Stimulated activated CD4-positive, alpha-beta T cell treated with anti-CD3 and anti-CD28 coated beads, TNF-alpha, amount 100 ng/mL, for 4 hours (primary cell): ENCODE results near the gene DGKE.

Source experiments
- DNase-seq, 3 experiments: peaks; one replicate each; pipeline ENCODE4 v3.0.0-alpha.2; 2020; ENCODE audit warnings: low read depth in 3 of 3

The DGKE gene

DNA sequence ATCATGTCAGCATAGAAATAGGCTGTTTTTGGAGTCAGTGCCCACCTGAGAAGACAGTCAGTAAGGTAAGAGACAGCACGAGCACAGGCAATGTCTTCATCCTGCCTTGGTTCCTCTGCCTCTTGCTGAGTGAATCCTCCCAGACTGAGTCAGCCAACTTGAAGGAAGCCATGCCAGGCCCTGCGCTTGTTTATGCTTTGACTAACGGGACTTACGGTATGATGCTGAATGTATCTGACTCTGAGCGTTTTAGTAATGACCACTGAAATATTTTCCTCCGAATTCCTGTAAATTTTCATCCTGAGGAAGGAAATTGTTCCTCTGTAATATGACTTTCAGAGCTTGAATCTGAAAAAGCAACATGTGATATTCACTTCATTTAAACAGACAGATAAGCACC lies 18.2 kb upstream of the DGKE start:
- DNase-seq: no peak

DNA sequence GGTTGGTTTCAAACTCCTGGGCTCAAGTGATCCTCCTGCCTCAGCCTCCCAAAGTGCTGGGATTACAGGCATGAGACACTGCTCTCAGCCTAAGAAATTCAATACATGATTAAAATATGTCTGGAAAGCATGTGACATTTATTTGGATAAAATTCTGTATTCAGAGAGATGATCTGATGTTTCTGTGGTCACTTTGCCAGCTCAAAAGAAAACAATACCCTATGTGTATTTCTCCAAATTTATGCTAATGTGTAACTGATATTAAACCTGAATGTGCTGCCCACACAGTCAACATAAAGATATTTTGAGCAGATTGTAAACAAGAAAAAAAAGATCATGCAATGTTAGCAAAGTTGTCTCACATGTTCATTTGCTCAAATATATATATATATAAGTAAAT lies 16.9 kb upstream of the DGKE start:
- DNase-seq: no peak

DNA sequence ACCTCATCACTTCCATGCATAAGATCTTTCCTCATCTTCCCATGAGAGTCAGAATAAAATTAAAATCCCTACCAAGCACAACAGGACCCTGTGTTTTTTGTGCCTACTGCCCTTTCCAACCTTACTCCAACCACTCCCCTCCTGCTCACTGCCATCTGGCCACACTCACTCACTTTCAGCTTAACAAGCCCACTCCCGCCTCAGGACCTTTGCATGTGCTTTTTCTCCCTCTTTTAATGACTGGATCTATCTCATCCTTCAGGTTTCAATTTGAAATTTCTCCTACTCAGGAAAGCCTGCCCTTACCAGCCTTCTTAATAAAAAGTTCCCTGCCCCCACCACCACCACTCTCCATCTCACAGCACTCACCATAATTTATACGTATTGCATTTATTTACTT lies 14.9 kb upstream of the DGKE start:
- DNase-seq: no peak

DNA sequence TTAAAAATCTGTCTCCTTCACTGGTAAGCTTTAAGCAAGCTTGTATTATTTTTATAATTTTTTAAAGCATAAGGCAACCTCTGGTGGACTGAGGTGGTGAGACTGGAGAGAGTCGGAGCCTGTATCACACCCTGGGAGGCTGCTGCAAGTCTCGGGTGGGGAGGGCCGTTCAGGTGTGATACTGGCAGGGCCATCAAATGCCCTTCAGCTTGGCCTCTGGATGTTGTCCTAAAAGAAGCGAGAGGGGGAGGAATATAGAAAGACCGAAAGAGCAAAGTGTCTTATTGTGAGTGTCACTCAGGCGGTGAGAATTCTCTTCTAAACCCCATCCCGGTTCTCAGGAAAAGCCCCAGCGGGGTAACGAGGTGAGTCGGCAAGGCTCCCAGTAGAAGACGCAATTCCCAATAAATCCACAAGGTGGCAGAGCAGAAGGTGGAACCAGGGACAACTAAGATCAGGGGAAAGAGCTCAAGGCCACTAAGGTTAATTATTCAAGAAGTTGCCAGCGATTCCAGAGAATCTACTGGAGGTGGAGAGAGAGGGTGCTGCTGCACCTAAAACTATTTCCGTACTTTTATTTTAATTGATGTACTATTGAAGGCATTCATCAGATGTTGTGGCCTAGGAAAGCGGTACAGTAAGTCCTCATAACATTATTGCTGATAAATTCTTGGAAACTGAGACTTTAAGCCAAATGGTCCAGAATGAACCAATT lies 14.4 kb upstream of the DGKE start:
- DNase-seq: peak; percentile 31 to 63 (median 51)

DNA sequence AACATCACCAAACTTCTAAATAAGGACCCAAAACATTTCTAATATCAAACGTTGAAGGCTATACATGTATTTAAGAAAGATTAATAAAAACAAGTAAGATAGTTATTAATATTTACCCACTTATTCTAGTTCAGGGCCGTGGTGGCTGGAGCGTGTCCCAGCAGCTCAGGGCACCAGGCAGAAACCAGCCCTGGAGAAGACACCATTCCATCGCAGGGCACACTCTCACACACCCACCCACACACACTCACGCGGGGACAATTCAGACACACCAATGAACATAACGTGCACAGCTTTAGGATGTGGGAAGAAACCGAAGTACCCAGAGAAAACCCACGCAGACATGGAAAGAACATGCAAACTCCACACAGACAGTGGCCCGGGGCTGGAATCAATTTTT lies 13.7 kb upstream of the DGKE start:
- no peak for DNase-seq

DNA sequence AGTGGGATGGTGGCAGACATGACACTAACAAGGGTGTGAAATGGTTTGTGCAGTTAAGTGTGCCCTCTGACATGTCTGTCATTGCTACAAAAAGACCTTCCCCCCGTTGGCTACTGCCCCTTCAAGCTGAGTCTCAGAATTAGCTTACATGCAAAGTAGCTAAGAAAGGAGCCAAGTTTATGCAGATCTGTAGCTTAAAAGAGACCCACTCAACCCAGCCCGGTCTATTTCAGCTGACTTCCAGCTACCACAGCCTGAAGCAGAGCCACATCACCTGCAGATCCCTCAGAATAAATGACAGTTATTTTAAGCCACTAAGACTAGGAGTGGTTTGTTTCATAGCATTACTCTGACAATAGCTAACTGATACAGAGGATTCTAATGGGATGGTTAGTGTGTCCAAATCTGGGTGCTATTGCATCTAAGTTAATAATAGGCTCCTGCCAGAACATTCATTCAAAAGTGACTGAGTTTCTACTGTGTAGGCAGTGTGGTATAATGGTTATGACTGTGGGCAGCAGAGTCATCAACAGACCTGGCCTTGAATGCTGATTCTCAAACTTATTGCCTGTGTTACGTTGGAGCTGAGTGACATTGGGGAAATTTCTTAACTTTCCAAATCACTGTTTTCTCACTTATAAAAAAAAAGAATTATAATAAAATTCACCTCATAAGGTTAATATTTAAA lies 12.0 kb upstream of the DGKE start:
- no peak for DNase-seq

DNA sequence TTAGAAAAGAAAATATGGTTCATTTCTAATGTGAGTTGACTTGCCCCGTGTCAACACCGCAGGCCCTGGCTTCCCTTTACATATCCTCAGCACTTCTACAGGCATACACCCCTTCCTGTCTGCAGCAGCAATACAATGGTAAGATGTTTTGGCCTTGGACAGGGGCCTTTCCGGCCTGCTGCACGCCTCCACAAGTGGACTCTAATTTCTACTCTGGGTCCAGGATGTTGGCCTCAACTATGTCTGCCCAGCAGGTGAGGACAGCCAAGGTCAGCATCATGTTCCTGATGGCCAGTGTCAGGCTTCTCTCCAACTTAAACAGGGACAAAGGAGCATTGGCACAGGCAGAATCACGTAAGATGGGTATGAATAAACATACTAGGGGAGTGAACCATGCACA lies 11.2 kb upstream of the DGKE start:
- no peak for DNase-seq

DNA sequence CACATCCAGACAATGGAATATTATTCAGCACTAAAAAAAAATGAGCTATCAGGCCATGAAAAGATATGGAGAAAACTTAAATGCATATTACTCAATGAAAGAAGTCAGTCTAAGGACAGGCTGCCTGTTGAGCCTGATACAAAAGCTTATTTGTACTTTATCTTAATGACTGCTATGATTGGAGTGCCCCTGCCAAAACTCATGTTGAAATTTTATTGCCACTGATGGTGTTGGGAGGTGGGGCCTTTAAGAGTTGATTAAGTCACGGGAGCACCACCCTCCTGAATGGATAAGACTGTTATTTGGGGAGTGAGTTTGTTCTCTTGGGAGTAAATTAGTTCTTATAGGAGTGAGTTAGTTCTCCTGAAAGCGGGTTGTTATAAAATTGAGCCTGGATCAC lies 10.1 kb upstream of the DGKE start:
- no peak for DNase-seq

DNA sequence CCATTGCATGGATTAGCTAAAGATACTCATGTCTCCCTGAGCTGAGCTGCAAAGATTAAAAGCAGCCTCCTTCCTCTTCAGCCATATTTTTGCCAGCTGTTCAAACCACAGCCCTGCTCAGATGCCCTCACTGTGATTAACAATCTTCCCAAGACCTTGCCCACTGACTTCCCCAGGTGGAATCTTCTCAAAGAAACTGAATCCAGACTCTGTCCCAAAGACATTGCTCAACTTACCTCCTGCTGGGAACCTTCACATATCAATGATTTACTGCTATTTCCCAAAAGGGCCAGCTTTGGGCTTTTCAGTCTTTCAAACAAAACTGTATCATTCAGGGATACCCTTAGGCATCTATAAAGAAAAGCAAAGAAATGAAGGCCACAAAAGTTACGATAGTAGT lies 9.4 kb upstream of the DGKE start:
- DNase-seq: no peak

DNA sequence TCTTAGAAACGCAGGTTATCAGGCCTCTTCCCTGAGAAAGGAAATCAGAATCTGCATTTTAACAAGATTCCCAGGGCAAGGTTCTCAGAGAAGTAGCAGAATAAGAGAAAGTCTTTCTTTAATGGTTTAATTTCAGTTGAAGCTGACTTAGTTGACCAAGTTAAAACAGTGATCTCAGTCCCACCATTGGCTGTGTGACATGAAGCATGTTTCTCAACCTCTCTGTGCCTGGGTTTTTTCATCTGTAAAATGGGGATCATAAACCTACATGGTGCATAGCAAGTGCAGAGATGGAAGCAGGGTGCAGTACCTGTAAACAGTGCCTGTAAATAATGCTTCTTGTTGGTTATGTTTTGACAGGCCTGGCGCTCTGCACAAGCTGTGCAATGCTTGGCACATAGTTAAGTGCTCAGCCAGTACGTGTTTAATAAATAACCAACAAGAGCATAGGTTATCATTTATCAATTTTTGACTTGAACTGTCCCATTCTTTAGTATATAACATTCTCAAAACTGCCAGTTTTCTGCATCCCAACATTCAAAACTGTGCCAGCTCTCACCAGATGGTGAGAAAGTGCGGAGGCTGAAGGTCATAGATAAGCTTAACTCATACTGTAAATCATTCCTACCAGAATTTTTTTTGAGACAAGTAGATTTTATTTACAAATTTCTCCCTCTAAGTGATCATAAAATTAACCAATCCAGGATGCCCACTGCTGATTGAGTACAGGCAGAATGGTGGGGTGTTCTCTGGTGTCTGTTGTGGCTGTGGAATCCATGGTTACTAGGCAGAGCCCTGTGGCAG lies 7.1 kb upstream of the DGKE start:
- DNase-seq: no peak

DNA sequence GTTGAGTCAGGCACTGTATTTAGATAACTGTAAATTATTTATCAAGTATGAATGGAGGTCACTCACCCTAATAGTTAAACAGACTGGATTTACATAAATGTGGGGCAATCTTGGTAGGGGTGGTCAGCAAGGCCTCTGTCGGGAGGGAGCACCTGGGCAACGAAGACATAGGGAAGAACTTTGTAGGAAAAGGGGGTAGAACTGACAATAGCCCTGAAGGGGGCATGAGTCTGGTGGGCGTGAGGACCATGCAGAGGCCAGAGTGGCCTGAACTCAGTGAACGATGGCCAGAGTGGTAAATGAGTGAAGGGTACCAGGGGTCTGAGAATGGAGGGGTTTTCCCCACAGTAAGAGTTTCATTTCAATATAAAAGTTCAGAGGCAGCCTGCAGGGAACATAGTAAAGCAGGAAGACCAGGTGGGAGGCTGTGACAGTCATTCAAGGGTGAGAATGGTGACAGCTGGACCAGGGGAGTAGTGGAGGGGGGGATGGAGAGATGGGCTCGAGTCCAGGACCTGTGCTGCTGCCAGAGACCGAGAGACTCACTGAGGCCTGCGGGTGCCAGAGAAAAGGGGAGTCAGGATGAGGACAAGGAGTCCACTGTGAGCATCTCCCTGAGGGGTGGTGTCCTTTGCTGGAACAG lies 3.1 kb upstream of the DGKE start:
- no peak for DNase-seq

DNA sequence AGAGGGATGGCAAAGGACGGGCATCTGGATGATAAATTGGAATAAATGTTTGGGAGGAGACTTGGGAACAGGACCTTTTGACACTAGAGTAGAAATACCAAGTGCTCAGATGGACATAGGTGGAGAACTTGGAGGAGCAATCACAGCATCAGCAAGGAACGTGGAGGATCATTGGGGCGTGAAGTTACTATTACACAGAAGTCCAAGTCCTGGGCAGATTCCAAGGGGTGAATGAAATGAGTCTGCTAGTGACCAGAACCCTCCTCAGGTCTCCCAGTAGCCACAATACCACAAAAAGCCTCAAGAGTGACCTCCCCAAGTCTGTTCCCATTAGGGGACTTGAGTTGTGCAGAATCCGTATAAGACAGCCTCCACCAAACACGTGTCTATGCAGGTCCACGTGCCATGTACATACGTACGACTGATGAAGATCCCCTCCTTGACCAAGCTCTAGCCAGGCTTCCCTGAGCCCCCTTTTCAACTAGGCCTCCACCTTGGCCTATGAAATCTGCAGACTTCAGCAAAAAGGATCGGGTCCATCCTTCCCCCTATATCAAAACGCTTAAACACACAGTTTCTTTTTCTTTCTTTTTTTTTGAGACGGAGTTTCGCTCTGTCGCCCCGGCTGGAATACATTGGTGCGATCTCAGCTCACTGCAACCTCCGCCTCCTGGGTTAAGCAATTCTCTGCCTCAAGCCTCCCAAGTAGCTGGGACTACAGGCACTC lies 2.4 kb upstream of the DGKE start:
- no peak for DNase-seq

DNA sequence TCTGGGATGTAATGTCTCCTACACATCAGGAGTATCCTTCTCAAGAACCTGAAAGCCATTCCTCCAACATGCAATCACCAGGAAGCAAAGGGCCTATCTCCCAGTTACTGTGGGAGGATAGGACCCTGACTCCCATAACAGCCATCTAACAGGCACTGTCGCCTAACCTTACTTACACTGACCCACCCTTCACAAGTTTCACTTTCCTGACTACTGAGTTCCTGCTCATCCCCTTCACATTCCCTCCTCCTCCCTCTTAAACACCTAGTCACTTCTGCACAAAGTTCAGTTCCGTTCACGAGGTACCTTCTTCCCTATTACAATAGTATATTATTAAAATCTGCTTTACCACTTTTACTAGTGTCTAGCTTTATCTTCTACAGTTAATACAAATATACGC lies 1.5 kb upstream of the DGKE start:
- DNase-seq: no peak

DNA sequence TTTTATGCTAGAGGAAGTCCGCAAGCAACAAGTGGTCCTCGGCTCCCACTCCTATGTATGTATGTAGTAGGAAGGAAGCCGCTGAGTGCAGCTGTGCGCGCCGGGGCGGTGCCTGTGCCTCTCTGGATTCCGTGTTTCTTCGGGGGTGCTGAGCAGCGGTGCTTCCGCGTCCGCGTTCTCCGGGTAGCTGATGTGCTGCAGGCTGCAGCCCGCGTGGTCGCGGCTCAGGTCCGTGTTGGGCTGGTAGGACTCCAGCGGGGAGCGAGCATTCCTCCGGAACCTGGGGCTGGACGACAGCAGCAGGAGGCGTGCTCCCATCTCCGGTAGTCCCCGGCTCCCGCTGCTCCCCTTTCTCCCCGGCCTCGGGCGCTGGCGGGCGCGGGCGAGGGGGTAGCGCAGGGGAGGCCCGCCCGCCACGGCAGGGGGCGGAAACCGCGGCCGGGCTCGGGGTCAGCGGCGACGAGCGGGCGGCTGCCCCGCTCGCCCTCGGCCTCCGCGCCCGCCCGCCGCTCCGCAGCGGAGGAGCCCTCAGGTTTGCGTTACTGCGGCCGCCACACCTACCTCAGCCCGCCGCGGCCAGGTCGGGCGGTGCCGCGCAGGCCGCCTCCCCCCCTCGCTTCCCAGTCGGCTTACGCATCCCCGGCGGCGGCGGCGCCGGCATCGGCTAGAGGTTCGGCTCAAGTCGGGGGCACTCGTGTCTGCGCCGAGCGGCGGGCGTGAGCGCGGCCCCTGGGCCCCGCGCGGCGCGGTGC lies 718 bp upstream of the DGKE start:
- DNase-seq: peak; percentile 35 to 47 (median 40)

DNA sequence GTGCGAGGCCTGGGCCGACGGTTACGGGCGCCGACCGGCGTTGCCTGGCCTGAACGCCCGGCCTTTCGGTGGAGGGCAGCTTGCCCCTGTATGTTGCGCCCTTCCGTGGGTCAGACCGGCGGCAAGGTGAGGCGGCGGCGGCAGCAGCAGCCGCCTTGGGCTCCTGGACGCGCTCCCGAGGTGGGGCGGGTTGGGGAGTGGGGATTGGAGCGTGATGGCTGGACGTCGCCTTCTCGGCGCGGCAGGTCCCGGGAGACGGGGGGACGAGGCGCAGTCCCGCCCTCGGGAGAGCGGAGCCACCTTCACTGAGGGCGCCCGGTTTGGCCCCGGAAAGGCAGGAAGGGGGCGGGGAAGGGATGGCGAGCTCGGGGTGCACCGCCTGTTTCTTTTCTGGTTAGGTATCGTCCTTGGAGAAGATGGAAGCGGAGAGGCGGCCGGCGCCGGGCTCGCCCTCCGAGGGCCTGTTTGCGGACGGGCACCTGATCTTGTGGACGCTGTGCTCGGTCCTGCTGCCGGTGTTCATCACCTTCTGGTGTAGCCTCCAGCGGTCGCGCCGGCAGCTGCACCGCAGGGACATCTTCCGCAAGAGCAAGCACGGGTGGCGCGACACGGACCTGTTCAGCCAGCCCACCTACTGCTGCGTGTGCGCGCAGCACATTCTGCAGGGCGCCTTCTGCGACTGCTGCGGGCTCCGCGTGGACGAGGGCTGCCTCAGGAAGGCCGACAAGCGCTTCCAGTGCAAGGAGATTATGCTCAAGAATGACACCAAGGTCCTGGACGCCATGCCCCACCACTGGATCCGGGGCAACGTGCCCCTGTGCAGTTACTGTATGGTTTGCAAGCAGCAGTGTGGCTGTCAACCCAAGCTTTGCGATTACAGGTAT lies 671 bp downstream of the DGKE start:
- peak; percentile 43 to 54 (median 50) for DNase-seq

DNA sequence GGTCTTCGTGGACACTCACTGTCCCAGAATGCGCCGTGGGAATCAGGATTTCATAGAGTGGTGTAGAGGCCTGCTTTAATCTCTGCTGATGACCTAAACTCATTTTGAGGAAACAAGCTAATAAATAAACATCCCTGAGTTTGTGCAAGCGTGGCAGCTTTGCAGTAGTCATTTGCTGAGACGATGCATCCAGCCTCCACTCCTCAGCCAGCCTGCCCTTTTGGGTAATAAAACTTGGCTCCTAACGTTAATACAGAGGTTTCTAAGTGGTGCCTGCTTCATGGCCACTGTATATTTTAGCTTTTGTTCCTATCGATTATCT lies 1.3 kb downstream of the DGKE start:
- DNase-seq: no peak

DNA sequence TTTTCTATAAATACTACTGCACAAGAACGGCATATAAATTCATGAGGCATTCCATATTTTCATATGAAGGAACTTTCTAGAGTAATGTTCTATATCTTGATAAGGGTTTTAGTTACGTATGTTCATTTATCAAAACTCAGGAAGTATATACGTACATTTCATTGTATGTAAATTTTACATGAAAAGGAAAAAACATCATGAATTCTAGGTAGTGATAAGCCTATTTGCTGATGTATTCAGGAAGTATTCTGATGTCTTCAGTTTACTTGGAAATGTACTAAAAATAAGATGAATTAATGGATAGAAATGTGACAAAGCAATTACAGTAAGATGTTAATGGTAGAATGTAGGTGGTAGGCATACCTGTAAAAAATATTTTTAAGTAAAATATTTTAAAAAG lies 4.7 kb downstream of the DGKE start:
- no peak for DNase-seq

DNA sequence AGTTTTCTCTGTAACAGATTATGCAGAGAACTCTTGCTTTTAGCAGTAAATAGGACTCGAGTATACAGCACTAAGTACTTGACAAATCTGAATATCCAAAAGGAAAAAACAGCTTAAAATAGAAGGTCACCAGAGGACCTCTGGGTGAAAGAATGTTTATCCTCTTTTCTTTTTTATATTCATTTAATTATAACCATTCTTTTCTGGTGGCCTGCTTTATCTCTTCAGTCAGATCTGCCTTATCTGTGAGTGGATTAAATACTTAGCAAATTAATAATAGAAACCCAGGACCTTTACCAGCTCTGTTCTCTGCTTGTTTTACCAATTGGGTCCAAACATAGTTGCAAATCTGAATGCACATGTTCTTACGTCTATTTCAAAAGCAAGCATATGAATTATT lies 8.6 kb downstream of the DGKE start:
- DNase-seq: no peak

DNA sequence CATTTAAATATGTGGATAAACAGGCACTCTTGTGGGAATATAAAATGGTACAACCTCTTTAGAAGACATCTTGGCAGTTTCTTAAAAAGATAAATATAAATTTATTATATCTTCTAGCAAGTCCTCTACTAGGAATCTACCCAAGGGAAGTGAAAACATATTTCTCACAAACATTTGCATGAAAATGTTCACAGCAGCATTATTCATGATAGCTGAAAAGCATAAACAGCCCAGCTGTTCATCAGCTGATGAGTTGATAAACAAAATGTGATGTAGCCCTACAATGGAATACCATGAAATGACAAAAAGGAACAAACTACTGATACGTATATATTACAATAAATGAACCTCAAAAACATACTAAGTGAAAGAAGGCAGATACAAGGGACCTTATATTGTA lies 12.0 kb downstream of the DGKE start:
- no peak for DNase-seq

DNA sequence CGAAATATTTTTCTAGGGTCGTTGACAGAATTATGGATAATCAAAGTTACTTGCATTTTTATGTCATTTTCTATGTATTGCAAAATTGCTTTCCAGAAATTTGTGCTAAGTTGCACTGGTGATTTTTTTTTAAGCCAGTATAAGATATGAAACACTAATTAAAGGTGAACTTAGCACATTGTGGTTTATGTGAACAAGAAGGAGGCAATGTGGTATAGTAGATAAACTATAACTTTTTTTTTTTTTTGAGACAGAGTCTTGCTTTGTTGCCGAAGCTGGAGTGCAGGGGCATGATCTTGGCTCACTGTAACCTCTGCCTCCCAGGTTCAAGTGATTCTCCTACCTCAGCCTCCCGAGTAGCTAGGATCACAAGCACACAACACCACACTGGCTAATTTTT lies 13.2 kb downstream of the DGKE start:
- no peak for DNase-seq
